Ishikawa (cell line): ENCODE results near the gene WNK1.

Source experiments
- EGR1 ChIP-seq: IDR thresholded peaks from 2 replicates; pipeline ENCODE4 v1.6.1; 2012
- TAF1 ChIP-seq: IDR thresholded peaks from 2 replicates; pipeline ENCODE4 v1.6.1; 2012; ENCODE audit warnings: low read depth, mild to moderate bottlenecking
- TEAD4 ChIP-seq: IDR thresholded peaks from 2 replicates; pipeline ENCODE4 v1.6.1; 2012
- ZBTB7A ChIP-seq: IDR thresholded peaks from 2 replicates; pipeline ENCODE4 v1.6.1; 2012; ENCODE audit warnings: low read depth
- TF ChIP-seq, protein P1 (sequence below): IDR thresholded peaks from 2 replicates; pipeline ENCODE4 v1.6.1; 2012
- TF ChIP-seq, protein P2 (sequence below): IDR thresholded peaks from 2 replicates; pipeline ENCODE4 v1.6.1; 2012; ENCODE audit warnings: low read depth, mild to moderate bottlenecking

- TF ChIP-seq TAF1 (no peak), TEAD4 (no peak), ZBTB7A (no peak), EGR1 (no peak)
- TF ChIP-seq, protein P1, sequence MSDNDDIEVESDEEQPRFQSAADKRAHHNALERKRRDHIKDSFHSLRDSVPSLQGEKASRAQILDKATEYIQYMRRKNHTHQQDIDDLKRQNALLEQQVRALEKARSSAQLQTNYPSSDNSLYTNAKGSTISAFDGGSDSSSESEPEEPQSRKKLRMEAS: no peak
- TF ChIP-seq, protein P2, sequence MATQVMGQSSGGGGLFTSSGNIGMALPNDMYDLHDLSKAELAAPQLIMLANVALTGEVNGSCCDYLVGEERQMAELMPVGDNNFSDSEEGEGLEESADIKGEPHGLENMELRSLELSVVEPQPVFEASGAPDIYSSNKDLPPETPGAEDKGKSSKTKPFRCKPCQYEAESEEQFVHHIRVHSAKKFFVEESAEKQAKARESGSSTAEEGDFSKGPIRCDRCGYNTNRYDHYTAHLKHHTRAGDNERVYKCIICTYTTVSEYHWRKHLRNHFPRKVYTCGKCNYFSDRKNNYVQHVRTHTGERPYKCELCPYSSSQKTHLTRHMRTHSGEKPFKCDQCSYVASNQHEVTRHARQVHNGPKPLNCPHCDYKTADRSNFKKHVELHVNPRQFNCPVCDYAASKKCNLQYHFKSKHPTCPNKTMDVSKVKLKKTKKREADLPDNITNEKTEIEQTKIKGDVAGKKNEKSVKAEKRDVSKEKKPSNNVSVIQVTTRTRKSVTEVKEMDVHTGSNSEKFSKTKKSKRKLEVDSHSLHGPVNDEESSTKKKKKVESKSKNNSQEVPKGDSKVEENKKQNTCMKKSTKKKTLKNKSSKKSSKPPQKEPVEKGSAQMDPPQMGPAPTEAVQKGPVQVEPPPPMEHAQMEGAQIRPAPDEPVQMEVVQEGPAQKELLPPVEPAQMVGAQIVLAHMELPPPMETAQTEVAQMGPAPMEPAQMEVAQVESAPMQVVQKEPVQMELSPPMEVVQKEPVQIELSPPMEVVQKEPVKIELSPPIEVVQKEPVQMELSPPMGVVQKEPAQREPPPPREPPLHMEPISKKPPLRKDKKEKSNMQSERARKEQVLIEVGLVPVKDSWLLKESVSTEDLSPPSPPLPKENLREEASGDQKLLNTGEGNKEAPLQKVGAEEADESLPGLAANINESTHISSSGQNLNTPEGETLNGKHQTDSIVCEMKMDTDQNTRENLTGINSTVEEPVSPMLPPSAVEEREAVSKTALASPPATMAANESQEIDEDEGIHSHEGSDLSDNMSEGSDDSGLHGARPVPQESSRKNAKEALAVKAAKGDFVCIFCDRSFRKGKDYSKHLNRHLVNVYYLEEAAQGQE: no peak
These were observed 153.7 kb downstream of the WNK1 start for GRCh38 chr12:906062-906585.
